Measurements from ENCODE around the gene FBXO28. TPM values are rescaled to one million over a fixed set of nuclear protein-coding genes. Genes with fewer than 3 reads are reported as not detected.
A peak's percentile ranks its signal among the peaks of the same experiment; 100 is the strongest.

The FBXO28 gene
- total RNA-seq, 1 donor from 2014 or later: 52.1 TPM

DNA sequence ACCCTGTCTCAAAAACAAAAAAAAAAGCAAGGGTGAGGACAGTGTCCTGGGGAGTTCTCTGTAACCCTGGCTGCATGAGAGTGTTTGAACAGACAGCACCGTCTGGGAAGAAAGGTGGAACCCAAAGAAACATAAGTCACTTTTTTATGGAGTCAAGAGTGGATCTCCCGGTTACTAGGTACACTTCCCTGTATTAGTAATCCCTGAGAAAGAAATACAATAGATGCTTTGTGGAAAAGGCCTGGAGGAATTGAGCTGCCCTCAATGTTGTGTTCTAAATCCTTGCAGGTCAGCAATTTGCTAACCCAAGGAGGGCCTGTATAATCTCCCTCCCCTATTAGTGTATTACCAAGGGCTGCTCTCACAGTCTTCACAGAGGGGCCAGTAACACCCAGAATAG lies 85.8 kb downstream of the FBXO28 start:
- Histone ChIP-seq H4K20me1 (ENCODE audit: low read depth) (no peaks in the 10 kb centered on the region), H3K4me3 (no peak overlapping the region), H3F3A (ENCODE audit: low read depth) (peaks cover 22% of the 10 kb centered on the region), H3K36me3 (no peaks in the 10 kb centered on the region), H3K4me2 (no peak overlapping the region), H3K27me3 (no peaks in the 10 kb centered on the region), H3K27ac (peak overlapping the region; percentile 78), H2AFZ (replicated peaks) (no peak overlapping the region), H3K79me2 (ENCODE audit: low read depth) (no peaks in the 10 kb centered on the region), H3K4me1 (peaks cover 16% of the 10 kb centered on the region), H3K9me3 (ENCODE audit: low read depth) (no peaks in the 10 kb centered on the region), H3K9ac (no peak overlapping the region)
- Mint-ChIP-seq H3K36me3 (peaks cover 6% of the 10 kb centered on the region), H3K4me1 (peaks cover 20% of the 10 kb centered on the region), H3K4me3 (no peak overlapping the region), H3K27me3 (ENCODE audit: insufficient read depth, low read depth) (peaks cover 3% of the 10 kb centered on the region), H3K9me3 (no peaks in the 10 kb centered on the region), H3K27ac (peak overlapping the region; percentile 63)
- DNase-seq (ENCODE audit: low spot score): peak; percentile 24
- TF ChIP-seq, protein P1, sequence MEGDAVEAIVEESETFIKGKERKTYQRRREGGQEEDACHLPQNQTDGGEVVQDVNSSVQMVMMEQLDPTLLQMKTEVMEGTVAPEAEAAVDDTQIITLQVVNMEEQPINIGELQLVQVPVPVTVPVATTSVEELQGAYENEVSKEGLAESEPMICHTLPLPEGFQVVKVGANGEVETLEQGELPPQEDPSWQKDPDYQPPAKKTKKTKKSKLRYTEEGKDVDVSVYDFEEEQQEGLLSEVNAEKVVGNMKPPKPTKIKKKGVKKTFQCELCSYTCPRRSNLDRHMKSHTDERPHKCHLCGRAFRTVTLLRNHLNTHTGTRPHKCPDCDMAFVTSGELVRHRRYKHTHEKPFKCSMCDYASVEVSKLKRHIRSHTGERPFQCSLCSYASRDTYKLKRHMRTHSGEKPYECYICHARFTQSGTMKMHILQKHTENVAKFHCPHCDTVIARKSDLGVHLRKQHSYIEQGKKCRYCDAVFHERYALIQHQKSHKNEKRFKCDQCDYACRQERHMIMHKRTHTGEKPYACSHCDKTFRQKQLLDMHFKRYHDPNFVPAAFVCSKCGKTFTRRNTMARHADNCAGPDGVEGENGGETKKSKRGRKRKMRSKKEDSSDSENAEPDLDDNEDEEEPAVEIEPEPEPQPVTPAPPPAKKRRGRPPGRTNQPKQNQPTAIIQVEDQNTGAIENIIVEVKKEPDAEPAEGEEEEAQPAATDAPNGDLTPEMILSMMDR (IDR thresholded peaks at IDR 0.05): no peak
- TF ChIP-seq EZH2phosphoT487 (IDR thresholded peaks at IDR 0.05): no peak
- TF ChIP-seq EZH2 (IDR thresholded peaks at IDR 0.05): no peak

DNA sequence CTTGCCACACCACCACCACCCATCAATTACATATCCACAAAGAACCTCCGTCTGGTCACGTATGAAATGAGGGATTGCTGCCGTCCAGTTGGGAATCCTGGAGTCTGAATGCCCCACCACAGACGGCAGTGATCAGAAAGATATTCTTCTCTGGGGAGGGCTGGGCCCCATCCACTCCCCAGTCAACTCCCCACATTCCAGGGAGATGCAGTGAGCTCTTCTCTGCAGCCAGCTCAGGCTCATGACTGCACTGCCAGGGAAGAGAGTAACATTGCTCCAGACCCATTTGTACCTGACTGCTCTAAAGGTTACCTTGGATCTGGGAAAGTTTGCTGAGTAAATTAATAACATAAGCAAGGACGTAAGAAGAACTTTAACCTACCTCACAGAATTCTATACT lies 87.5 kb downstream of the FBXO28 start:
- H3K36me3 Mint-ChIP-seq: peaks cover 1% of the 10 kb centered on the region
- H3K4me2 ChIP-seq: no peak overlapping the region

DNA sequence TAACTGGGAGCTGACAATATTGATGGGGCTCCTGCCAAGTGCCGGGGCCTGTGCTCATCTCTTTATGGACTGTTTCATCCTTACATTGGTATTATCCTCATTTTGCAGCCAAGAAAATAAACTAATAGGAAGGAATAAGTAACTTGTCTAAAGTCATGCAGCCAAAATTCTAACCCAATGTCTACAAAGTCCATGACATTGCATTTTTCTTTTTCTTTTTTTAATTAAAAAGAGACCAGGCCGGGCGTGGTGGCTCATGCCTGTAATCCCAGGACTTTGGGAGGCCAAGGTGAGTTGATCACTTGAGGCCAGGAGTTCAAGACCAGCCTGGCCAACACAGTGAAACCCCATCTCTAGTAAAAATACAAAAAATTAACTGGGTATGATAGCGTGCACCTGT lies 87.9 kb downstream of the FBXO28 start:
- no peak overlapping the region for H3K27ac Mint-ChIP-seq
- peaks cover 23% of the 10 kb centered on the region for H3K4me1 Mint-ChIP-seq
- no peaks in the 10 kb centered on the region for H3K9me3 Mint-ChIP-seq
- TF ChIP-seq, protein P1 (IDR thresholded peaks at IDR 0.05): no peak
- TF ChIP-seq EZH2 (IDR thresholded peaks at IDR 0.05) (no peak), EZH2phosphoT487 (IDR thresholded peaks at IDR 0.05) (no peak)
- H3K4me1 ChIP-seq: peaks cover 16% of the 10 kb centered on the region
- H3K4me3 Mint-ChIP-seq: no peak overlapping the region
- H3K9ac ChIP-seq: no peak overlapping the region
- no peak overlapping the region for H3K4me2 ChIP-seq
- peaks cover 1% of the 10 kb centered on the region for H3K36me3 Mint-ChIP-seq
- DNase-seq (ENCODE audit: low spot score): no peak
- no peak overlapping the region for H2AFZ ChIP-seq (replicated peaks)
- H3F3A ChIP-seq (ENCODE audit: low read depth): peaks cover 19% of the 10 kb centered on the region
- H3K27ac ChIP-seq: no peak overlapping the region
- H3K27me3 Mint-ChIP-seq (ENCODE audit: insufficient read depth, low read depth): peaks cover 3% of the 10 kb centered on the region
- H3K4me3 ChIP-seq: no peak overlapping the region
- H3K27me3 ChIP-seq: no peaks in the 10 kb centered on the region
- H4K20me1 ChIP-seq (ENCODE audit: low read depth): no peaks in the 10 kb centered on the region
- H3K36me3 ChIP-seq: no peaks in the 10 kb centered on the region
- H3K79me2 ChIP-seq (ENCODE audit: low read depth): no peaks in the 10 kb centered on the region
- no peaks in the 10 kb centered on the region for H3K9me3 ChIP-seq (ENCODE audit: low read depth)

More for the DNA sequence above, 87.5 kb downstream of the FBXO28 start:
- TF ChIP-seq EZH2phosphoT487 (IDR thresholded peaks at IDR 0.05): no peak
- TF ChIP-seq, protein P1 (IDR thresholded peaks at IDR 0.05): no peak
- no peak for TF ChIP-seq EZH2 (IDR thresholded peaks at IDR 0.05)
- no peak for DNase-seq (ENCODE audit: low spot score)
- no peak overlapping the region for H3K27ac Mint-ChIP-seq
- H2AFZ ChIP-seq (replicated peaks): no peak overlapping the region
- H3K9ac ChIP-seq: no peak overlapping the region
- peaks cover 16% of the 10 kb centered on the region for H3K4me1 ChIP-seq
- H3K27me3 ChIP-seq: no peaks in the 10 kb centered on the region
- no peaks in the 10 kb centered on the region for H3K9me3 Mint-ChIP-seq
- peaks cover 23% of the 10 kb centered on the region for H3K4me1 Mint-ChIP-seq
- H3K27ac ChIP-seq: no peak overlapping the region
- H3K27me3 Mint-ChIP-seq (ENCODE audit: insufficient read depth, low read depth): peaks cover 3% of the 10 kb centered on the region
- H3K4me3 Mint-ChIP-seq: no peak overlapping the region
- H3K9me3 ChIP-seq (ENCODE audit: low read depth): no peaks in the 10 kb centered on the region
- H3K79me2 ChIP-seq (ENCODE audit: low read depth): no peaks in the 10 kb centered on the region
- no peaks in the 10 kb centered on the region for H3K36me3 ChIP-seq
- H3F3A ChIP-seq (ENCODE audit: low read depth): peaks cover 19% of the 10 kb centered on the region
- no peaks in the 10 kb centered on the region for H4K20me1 ChIP-seq (ENCODE audit: low read depth)
- H3K4me3 ChIP-seq: no peak overlapping the region
